ENCODE results near the gene PDLIM5. TPM values are rescaled to one million over a fixed set of nuclear protein-coding genes. Genes with fewer than 3 reads are reported as not detected.
"Not testable (repeated sequence)": the region's sequence is repeated elsewhere in the genome, so short reads cannot be mapped to it uniquely, and the experiment has no call there.

PDLIM5 gene
- polyA plus RNA-seq, 3 donors: 37.8 to 63.6 (median 50.9) TPM

DNA sequence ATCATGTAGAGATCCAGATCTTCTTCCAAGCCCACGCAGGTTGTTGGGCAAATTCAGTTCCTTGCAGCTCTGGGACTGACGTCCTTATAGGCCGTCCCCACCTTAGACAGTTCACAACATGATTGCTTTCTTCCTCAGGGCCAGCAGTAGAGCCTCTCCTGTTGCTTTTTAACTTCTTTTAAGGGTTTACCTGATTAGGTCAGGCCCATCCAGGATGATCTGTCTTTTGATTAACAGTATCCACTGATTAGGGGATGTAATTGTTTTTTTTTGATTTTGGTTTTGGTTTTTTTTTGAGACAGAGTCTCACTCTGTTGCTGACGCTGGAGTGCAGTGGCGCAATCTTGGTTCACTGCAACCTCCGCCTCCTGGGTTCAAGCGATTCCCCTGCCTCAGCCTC is 197.0 kb downstream of the PDLIM5 start:
- no peak for DNase-seq

DNA sequence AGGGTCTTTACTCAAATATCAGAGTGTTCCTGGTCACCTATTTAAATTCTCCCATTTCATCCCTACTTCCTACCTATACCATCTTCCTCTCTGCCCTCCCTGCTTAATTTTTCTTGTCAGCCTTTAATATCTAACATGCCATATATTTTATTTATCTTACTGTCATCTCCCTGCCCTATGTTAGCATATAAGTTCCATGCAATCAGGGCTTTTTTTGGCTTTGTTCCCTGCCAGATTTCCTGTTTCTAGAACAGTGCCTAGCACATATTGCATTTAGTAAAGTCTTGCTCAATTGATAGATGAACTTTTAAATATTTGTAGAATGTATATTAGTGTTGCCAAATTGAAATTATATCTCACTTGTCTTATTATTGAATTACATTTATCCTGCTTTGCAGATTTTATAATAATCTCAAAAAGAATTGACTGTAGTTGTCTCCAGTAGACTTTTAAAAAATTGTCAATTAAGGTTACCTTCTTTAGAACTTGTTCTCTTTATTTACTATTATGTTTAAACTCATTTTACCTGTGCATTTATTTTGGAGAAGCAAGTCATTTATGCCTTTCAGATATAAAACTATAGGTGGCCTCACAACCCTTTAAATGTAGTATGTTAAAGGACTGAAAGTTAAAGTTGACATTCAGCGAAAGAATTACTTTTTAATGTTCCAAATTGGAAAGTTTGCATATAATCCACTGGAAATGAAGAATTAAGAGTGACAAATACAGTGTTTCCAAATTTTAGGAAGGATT is 197.8 kb downstream of the PDLIM5 start:
- DNase-seq: no peak

DNA sequence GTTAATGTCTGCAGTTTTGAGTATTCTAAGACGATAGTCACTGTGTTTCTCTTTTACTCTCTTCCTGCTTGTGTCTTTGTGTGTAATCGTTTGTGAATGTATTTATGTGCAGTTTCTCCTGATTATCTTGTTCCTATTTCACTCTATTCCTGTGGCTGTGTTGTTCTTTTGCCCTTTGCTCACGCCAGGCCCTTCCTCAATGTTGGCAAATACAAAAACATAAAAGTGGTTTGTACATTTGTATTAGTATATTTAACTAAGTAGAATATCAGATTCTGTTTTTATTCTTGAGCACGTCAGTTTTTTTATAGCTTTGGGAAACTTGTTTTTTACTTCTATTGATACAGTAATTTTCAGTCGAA is 198.4 kb downstream of the PDLIM5 start:
- DNase-seq: no peak

DNA sequence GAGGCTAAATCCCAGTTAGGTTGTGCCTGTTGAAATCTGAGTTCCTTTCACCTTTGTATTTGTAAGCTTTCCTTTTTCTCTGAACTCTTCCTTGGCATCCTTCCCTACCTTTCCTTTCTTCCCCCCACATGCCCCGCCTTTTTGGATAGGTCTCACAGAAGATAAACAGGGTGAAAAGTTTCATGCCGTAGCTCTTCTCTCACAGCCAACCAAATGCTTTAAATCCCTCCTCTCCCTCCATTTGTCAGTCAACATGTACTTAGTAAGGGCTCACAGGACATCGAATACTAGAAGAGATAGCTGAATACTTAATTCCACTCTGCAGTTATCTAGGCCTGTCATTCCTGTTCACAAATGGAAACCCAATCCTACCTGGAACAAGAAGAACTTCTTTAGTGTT is 198.9 kb downstream of the PDLIM5 start:
- no peak for DNase-seq

DNA sequence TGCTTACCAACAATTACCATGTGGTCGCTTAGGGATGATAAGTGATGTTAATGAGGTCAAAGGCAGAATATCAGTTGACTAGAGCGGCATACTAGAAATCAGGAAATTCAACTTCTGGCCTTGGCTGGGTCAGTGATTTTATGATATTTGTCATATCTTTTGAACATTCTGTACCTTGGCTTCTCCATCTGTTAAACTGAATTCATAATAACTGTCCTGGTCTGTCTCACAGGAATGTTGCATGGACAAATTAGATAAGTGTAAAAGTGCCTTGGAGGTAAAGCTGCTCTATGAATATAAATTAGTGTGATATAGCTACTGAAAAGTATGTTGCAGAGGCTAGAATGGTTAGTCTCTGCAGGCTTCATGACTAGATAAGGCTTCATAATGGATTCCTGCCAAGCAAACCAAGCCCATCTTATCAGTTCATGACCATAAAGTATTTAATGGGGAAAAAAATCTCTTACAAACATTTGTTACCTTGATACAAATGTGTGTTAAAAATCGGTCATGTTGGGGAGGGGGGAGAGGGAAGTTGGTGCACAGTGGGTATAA is 201.4 kb downstream of the PDLIM5 start:
- DNase-seq: no peak

DNA sequence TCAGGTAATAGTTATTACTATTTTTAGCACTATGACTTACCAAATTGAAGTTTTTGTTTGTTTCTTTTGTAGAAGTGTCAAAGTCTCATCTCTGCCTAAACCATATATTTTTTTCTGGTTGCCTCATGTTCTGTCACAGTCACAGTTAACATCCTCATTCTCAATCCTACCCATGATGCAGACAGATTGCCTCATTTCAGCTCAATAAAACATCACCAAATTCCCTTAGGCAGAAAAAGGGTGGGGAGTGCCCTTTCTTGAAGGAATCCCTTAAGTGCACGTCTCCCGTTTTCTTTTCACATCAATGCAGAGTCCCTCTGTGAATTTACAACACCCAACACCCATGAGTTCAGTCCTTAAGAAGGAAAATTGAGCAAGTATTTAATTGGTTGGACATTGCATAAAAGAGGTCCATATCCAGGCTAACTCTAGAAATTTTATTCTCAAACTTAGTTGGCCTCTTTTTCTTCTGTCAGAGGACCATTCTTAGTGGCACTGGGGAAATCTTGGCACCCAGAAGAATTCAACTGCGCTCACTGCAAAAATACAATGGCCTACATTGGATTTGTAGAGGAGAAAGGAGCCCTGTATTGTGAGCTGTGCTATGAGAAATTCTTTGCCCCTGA is 202.4 kb downstream of the PDLIM5 start:
- DNase-seq: no peak

DNA sequence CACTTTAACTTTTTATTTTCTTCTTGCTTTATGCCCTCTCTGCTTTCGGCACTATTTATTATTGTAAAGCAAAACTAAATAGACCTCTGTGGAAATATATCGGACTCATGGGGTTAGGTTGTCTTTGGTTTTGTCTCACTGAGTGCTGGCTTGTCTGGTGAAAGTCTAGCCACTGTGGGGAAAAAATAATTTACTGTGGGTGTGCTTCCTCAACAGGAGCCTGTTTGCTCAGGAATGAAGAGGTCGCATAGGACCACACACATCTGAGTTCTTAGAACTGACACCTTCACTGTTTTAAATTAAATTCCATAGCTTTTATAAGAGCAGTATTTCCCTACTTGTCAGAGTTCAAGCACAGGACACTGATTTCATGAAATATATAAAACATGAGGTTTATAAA is 203.0 kb downstream of the PDLIM5 start:
- DNase-seq: no peak

DNA sequence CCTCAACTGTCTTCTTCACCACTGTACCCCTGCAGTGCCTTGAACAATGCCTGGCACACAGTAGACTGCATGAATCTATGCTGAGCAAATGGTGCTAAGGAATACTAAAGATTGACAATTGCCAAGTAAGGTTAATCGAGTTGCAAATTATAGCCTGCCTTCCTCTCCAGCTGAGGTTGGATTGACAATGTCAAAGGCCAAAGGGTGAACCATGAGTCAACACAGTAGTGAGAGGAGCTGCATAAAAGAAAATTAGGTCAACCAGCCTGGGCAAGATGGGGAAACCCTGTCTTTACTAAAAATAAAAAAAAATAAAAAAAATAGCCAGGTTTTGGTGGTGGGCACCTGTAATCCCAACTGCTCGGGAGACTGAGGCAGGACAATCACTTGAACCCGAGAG is 208.9 kb downstream of the PDLIM5 start:
- no peak for DNase-seq

DNA sequence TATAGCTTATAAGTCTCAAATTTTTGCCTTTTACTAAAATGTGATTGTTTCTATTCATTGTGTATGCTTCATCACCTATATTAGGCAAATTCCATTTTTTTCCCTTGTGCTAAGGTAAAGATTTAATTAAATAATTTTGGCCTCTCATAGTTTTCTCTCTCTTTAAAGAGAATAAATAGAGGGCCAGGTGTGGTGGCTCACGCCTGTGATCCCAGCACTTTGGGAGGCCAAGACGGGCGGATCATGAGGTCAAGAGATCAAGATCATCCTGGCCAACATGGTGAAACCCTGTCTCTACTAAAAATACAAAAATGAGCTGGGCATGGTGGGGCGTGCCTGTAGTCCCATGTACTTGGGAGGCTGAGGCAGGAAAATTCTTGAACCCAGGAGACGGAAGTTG is 213.3 kb downstream of the PDLIM5 start:
- not testable (repeated sequence) for DNase-seq

DNA sequence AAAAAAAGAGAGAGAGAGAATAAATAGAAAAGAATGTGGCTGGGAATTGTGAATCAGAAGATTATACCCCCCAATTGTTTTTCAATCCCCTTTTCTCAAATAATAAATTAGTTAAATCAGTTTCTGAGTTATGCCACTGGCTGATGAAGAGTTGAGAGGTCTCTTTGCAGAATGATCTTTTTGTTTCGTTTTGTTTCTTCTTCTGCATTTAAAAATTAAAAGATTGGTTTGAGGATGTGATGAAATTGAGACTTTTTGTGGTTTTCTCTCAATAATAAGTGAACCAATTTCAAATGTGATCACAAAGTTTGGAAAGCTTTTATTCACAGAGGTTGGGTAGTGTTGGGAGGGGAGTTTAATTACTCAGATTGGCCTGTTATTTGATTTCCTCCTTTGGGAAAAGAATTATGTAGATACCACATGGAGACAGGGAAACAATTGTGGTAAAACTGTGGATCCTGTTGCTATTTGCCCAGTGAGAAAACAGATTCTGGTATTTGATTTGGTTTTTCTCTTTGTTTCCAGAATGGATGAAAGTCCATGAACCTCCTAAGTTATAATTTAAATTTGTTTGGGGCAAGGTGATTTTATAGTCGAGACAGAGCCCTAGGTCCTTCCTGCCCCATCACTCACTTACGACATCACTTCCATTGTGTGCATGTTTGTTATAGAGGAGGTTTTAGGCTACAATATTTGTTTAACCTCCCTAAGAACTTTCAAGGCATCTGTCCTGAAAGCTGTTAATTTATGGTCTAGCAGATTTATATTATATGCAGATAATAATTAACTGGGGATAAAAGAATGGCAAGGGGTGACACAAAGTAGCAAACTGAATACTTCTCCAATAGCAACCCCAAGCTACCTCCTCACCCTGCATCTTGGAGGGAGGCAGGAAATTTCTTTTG is 214.0 kb downstream of the PDLIM5 start:
- DNase-seq: no peak

DNA sequence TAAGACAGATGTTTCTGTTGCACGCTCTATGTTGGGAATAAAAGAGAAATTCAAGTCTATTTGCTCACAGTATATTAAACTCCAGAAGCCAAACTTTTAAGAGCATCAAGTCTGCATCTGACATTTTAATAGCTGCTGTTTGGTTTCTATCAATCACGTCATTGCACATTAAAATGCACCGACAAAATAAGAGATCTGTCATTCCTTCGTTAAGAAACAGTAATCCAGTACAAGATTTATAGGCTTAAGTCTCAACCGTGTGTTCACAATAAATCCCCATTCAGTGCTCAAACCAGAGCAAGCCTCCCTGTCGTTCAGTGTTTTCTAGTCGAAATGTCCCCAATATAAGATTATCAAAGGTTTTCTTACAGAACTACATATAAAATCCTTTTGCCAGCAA is 217.0 kb downstream of the PDLIM5 start:
- DNase-seq: peak; percentile 24

DNA sequence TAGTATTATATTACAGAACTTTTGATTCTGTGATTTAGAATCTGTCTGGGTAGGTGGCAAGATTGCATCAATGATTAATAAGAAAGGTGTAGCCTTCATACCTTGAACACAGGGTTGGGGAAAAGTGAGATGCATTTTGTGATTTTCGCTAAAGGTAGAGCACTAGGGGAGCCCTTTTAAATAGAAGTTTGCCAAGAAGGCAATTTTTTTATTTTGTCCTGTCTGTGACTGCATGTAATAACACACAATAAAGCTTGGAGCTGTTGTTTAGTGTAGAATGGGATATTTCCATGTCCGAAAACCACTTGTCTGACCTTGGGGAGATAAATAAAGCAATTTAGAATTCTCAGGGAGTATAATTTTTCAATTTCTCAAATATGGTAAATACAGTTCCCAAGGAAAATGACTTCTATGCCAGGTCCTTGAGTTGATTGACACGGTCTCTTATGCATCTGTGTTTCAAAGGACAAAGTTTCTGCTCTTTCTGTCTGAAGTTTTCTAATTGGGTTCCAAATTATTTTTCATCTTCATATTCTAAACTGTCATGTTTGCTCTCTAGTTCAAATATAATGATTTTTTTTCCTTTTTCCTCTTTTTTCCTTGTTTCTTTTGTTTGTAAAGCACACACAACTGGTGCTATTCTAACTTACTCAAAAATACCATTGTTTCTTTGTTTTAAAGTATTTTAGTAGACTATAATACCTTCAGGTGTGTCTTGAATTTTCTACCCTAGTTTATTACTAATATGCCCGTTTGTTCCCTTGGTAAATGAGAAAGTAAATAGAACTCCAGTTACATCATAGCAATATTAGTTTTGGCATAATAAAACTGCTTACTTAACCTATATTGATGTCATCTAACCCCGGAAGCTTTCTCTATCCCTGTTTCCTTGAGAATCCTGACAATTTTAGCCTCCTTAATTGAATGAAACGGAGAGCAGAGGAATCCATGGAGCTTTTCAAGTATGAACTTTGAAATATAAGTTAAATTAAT is 218.2 kb downstream of the PDLIM5 start:
- no peak for DNase-seq

DNA sequence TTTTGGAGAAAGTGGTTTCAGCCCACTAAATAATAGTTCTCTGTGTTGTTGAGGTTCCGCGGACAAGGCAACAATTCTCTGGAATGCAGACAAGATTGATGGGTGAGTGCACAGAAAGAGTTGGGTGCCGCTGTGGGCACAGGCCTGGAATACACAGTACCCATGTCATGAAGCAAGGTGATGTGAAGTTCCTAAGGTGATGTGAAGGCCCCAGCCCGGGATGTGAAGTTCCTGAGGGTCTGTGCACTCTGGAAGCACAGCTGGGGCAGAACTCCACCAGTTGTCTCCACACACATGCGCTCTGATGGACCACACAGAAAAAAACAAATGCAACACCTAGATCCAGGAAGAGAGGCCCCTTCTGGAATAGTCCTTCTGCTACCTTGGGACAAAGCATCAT is 219.4 kb downstream of the PDLIM5 start:
- no peak for DNase-seq

DNA sequence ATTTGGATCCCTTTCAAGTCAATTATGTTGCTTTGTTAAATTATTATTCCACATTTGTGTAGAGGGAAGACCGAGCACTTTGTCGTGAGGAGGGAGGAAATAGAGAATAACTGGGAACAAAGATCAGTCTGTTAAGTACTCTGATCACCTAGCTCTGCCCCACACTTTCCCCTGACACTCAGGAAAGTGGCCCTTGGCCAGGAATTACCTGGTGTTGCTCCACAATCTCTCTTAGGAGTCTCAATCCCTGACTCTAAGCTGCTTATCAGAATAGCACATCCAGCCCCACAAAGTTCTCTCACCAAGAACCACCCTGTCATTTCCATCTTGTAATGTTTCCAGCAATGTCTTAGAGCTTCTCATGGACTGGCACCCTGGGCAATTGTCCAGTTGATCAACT is 222.2 kb downstream of the PDLIM5 start:
- DNase-seq: no peak

DNA sequence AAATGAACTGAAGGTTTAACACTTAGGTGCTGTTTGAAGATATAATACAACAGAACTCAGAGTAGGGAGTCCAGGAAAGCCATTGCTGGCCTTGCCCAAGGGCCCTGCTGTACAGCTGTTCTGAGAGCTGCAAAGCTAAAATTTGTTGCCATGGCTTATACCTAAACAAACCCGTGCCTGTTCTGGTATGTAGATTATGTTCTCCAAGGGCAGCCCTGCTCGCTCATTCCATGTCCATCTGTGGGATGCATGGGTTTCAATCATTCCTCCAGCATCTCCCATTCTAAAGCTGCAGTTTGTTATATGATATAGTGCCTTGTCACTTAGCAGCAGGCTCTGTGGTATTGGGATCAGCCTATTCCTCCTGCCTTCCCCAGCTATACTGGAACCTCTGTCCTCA is 225.2 kb downstream of the PDLIM5 start:
- peak; percentile 23 for DNase-seq

DNA sequence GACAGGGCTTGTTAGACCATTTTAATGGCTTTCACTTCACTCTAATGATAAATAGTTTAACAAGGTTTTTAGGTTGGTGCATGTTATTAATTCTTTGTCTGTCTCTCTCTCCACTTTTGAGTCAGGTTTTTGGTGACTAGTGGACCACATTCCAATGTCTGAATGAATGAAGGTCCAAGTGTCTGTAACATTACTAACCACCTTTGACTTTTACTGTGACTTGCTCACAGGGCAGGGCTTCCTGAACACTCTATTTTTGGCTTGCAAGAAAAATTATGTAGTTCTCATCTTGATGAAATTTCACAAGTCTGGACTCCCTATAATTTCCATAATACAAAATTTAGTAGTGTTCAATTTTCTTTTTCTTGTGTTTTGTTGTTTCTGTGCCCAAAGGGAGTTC is 227.2 kb downstream of the PDLIM5 start:
- no peak for DNase-seq

DNA sequence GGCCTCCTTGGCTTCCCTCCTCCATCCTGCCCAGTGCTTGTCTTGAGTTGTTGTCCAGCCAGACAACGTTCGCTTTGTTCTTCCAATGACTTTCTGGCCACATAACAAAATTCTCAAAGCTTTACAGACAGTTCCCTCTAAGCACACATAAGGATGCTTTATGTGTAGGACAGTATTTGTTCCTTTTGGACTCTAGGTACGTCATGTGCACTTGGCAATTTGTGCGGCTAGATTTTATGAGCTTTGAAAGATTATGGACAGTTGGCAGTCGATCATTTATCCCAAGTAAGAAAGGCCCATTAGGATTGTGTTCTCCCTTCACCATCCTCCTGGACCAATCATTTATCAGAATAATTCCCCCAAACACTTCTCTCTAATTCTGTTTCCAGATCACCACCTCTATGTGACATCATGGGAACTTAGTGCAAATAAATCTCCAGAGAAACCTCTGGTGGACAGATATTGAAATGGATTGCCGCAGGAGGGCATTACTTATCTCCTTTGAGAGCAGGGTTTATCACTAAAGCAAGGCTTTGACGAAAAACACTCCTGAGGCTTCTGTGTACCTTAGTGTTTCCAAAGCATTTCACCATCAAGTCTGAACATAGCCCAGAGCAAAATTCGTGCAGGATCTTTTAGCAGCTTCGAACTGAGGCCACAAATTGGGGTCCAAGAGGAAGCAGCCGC is 228.6 kb downstream of the PDLIM5 start:
- no peak for DNase-seq

DNA sequence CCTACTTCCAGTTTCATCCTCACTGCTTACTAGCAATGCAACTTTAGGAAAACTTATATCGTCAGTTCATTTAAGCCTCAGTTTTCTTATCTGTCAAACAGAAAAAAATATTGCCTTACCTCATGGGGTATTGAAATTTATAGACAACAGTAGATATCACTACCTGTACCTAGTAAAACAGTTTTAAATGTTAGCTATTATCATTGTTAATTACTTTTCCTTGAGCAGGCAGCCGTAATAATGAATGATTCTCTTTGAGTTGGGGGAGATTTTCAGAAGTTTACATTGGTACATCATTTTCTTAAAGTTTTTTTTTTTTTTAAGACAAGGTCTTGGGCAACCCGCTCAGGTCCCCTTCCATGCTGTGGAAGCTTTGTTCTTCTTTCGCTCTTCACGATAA is 234.3 kb downstream of the PDLIM5 start:
- no peak for DNase-seq

DNA sequence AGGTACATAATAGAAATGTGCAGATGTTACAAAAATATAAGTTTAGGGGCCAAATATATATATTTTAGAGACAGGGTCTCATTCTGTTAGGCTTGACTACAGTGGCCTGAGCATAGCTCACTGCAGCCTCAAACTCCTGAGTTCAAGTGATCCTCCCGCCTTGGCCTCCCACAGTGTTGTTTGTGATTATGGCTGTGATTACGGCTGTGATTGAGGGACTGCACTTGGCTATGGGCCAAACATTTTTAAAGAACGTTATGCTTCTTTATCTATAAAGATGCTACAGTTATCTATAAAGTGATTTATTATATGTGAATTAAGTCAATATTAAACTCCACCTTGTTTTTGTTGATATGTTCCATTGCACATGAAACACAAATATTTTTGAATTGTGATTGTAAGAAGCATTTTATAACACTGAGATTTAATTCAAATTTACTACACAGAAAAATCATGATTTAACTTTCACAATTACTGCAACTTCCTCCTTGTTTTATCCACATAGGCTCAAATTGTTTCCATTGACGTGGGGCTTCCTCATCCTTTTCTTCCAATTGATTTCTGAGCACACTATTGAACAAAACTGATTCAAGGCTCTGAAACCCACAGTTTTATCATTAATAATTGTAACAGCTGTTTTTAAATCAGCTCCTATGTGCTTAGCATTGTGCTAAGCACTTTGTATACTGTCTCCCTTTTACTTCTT is 237.6 kb downstream of the PDLIM5 start:
- no peak for DNase-seq

DNA sequence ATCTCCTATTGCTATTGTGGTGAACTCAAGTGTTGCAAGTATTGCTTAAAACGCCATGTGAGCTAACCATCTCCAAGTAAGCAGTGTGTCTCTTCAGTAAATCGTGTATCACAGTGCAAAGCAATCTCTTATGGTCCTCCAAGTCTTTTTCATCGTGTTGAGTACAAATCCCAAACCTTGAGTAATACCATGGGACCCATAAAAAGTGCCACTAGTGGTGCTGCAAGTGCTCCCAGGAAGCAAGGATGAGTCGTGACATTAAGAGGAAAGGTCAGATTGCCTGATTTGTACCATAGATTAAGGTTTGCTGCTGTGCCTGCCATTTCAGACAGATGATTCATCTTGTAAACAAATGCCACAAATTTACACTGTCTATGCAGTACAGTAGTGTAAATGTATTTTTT is 239.1 kb downstream of the PDLIM5 start:
- DNase-seq: no peak
